Putamen (tissue), 1 donor: ENCODE results near the gene HNRNPD.
"Not testable (repeated sequence)": the region's sequence is repeated elsewhere in the genome, so short reads cannot be mapped to it uniquely, and the experiment has no call there.

Source experiments
- DNase-seq: peaks from one replicate; pipeline ENCODE4 v3.0.0-alpha.2; 2016; ENCODE audit warnings: low spot score

HNRNPD gene

GRCh38 chr4:82373816-82374625 is at the start of gene HNRNPD:
Gene HNRNPD, minus strand, starts transcription at chr4:82373991. Its CDS starts 313 bp downstream, at chr4:82373678.
- DNase-seq, result peak; percentile 99

- DNase-seq, result no peak
Observed at GRCh38 chr4:82422616-82423015, 48.8 kb upstream of the HNRNPD start.

GRCh38 chr4:82421796-82422560 is 48.2 kb upstream of the HNRNPD start:
- DNase-seq, result no peak

DNA sequence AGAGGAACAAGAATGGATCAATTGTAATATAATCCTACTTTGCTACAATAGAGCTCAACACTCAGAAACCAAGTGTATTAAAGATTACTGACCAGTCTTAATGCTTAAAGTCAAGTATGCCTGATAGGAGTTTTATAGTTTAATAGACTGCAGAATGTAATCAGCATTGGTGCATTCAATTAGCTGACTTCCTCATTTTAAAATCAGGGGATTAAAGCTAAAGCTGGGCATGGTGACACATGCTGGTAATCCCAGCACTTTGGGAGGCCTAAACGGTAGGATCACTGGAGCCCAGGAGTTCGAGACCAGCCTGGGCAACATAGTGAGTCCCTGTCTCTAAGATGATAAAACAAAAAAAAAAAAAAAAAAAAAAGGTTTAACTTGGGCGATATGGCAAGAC is 45.7 kb upstream of the HNRNPD start:
- DNase-seq, result no peak

DNA sequence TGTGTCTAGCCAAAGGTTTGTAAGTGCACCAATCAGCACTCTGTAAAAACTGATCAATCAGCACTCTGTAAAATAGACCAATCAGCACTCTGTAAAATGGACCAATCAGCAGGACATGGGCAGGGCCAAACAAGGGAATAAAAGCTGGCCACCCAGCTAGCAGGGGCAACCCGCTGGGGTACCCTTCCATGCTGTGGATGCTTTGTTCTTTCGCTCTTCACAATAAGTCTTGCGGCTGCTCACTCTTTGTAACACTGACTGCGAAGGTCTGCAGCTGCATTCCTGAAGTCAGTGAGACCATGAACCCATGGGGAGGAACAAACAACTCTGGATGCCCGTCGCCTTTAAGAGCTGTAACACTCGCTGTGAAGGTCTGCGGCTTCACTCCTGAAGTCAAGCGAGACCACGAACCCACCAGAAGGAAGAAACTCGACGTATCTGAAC is 42.2 kb upstream of the HNRNPD start:
- no peak for DNase-seq

- DNase-seq, result not testable (repeated sequence)
Observed at GRCh38 chr4:82415061-82415460, 41.3 kb upstream of the HNRNPD start.

GRCh38 chr4:82403725-82404124 is 29.9 kb upstream of the HNRNPD start:
- DNase-seq, result no peak

GRCh38 chr4:82402196-82402775 is 28.5 kb upstream of the HNRNPD start:
- DNase-seq, result no peak

DNA sequence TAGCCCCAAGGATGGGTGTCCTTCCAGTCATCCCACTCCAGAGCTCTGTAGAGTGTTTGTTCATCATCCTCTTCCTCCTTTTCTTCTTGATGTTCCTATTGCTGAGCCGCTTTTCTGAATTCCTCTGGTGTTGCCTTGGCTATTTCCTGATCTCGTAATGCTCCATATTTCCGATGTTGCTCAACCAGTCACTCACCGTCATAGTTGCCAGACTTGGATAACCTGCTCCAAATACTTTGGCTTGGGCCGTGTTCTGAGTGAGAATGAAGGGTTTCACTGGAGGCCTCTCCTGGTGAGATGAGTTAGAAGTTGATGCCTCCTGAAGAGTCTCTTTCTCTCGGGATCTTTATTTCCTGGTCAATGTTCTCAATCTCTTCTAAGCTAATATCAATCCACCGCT is 27.8 kb upstream of the HNRNPD start:
- no peak for DNase-seq

GRCh38 chr4:82398263-82398662 is 24.5 kb upstream of the HNRNPD start:
- no peak for DNase-seq

DNA sequence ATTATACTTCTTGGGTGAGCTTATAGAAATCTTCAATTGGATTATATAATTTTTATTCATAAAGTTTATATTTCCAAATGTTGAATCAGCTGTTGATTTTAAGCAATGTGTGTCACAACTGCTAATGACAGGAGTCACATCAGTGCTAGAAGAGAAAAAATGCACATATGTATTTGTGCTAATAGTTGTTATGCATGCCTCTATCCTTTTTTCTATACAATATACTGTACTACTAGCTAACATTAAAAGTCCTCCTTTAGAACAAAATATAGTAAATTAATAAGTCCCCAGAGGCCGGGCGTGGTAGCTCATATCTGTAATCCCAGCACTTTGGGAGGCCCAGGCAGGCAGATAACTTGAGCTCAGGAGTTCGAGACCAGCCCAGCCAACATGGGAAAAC is 23.7 kb upstream of the HNRNPD start:
- no peak for DNase-seq

- no peak for DNase-seq
Observed at GRCh38 chr4:82394896-82395295, 21.1 kb upstream of the HNRNPD start.

DNA sequence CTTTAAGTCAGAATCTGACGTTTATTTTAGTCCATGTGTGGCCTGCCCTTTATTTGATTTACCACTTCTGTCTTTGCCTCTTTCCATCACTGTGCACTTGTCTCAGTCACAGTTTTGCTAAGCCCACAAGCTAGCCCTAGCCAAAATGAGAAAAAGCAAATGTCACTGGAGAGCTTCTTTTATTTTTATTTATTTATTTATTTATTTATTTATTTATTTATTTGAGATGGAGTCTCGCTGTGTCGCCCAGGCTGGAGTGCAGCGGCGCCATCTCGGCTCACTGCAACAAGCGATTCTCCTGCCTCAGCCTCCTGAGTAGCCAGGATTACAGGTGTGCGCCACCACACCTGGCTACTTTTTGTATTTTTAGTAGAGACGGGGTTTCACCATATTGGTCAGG is 16.3 kb upstream of the HNRNPD start:
- DNase-seq, result not testable (repeated sequence)

GRCh38 chr4:82388405-82388804 is 14.6 kb upstream of the HNRNPD start:
- DNase-seq, result no peak

GRCh38 chr4:82386312-82386711 is 12.5 kb upstream of the HNRNPD start:
- not testable (repeated sequence) for DNase-seq

GRCh38 chr4:82382751-82383150 is 9.0 kb upstream of the HNRNPD start:
- no peak for DNase-seq

DNA sequence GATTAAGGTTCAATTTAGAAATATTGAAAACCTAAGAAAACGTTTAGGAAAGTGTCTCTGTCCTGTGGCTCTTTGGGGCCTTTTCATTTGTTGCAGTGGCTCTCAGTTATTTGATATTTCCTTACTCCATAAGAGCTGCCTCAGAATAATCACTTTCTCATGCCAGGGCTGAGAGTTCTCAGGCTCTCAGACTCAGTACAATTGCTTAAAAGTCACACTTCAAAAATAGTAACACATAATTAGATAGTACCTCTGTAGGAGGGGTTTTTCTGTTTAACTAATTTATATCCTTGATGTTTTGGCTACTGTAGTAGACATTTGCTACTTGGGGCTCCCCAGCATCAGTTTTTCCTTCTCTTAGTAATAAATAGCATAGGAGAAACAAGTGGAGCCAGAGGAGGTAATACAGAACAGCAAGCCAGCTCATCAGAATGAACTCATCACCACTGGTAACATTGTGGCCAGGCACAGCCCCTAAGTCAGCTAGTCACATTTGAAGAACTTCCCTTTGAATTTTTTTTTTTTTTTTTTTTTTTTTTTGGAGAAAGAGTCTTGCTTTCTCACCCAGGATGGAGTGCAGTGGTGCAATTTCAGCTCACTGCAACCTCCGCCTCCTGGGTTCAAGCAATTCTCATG is 8.0 kb upstream of the HNRNPD start:
- DNase-seq, result no peak

GRCh38 chr4:82381235-82381634 is 7.4 kb upstream of the HNRNPD start:
- DNase-seq, result no peak

DNA sequence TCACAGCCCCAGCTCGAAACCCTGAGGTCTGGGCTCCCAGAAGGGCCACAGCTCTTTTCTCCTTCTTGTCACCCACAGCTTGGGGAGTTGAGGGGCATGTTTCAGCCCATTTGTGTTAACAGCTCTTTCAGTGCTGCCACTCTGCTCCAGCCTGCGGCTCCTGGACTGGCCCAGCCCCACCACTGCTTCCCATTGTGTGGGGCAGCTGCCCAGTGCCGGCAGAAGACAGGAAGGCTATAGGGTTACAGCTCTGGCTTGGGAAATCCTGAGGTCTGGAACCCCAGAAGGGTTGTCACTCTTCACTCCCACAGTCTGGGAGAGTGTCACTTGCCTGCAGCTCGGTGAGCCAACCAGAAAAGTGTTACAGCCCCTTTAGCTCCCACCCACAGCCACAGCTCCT is 7.0 kb upstream of the HNRNPD start:
- DNase-seq, result no peak

DNA sequence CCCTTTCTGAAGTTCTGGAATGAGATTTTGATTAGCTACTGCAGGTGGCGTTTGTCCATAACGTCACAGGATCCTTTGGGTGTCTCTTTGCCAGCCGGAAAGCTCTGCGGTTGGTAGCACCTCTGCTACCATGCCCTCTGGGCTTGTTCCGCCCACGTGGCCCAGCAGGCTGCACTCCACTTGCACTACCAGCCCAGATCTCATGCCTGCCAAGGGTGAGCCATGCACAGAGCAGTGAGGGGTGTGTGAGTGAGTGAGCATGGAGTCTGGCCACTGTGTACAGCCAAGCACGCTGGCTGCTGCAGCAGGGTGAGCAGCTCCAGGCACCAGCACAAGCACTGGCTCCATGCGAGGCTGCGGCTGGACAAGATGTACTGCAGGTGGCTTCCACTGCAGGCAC is 6.6 kb upstream of the HNRNPD start:
- DNase-seq, result peak; percentile 26

DNA sequence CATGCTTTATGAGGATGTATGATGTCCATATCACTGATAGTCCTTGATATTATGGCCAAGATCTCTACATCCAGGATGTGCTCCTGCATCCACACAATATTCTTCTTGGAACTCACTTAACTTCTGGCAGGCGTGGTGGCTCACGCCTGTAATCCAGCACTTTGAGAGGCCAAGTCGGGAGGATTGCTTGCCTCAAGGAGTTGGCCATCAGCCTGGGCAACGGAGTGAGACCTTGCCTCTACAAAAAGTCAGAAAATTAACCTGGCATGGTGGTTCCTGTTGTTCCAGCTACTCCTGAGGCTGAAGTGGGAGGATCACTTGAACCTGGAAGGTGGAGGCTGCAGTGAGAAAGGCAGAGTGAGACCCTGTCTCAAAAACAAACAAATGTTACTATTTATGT is 2.3 kb upstream of the HNRNPD start:
- DNase-seq, result no peak

DNA sequence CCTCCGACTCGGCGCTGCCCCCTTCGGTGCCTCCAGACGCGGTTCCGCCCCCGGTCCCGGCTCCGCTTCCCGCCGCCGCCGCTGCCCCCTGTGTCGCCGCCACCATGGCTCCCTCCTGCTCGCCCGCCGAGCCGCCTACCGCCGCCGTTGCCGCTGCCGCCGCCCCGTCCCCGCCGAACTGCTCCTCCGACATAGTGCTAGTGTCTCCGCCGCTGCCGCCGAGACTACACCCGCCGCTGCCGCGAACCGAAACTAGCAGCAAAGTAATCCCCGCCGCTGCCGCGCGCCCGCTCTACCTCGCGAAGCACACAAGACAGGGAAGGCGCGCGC is 340 bp downstream of the HNRNPD start:
- DNase-seq, result no peak
